UCSD-AML1 (cell line): Measurements from ENCODE around the gene RET.
A peak's percentile ranks its signal among the peaks of the same experiment; 100 is the strongest.

Source experiments
- DNase-seq: peaks from one replicate; lab custom pipeline; 2025; ENCODE audit not compliant: unreplicated experiment; lab: John Stamatoyannopoulos, UW

RET gene

DNA sequence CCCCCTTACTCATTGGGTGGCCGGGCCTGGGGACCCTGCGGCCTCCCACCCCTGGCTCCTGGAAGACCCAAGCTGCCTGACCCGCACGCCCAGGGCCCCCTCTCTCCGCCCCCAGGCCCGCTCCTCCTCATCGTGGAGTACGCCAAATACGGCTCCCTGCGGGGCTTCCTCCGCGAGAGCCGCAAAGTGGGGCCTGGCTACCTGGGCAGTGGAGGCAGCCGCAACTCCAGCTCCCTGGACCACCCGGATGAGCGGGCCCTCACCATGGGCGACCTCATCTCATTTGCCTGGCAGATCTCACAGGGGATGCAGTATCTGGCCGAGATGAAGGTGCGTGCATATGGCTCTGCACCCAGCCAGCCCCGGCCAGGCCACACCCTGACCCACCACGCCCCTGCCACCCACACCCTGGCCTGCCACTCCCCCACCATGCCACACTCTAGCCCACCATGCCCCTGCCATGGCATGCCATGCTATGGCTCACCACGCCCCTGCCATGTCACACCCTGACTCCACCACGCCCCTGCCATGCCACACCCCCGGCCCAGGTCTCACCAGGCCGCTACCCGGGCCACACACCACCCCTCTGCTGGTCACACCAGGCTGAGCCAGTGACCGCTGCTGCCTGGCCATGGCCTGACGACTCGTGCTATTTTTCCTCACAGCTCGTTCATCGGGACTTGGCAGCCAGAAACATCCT, 42.7 kb downstream of the RET start:
- no peak for DNase-seq

DNA sequence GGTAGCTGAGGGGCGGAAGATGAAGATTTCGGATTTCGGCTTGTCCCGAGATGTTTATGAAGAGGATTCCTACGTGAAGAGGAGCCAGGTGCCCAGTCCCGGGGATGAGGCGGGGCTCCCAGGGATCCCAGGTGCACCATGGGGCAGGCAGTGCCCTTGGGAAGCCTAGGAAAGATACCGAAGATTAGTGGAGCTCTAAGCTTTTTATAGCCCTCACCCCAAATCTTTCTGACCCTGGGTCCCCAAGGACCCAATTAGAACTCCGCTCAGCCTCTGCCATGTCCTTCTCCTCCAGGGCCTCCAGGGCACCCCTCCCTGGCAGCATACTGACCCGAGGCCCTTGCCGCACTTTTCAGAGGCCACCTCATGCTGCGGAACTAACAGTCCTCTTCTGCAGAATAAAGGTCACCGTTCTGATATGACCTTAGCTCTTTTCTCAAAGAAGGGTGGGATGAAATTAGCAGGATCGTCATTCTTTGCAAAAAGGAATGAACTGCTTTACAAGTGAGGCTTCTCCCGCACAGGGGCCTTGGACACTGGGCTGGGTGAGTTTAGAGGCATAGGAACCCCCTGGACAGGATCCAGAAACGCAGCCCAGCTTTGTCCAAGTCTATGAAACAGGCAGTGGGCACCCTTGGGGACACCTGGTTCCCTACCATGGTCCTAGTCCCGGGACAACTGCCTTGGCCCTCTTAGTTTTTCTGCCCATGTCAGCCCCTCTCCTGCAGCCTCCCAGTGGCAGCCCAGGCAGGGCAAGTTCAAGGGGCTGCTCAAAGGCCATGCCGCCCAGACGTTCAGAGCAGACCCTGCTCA, 43.5 kb downstream of the RET start:
- no peak for DNase-seq

DNA sequence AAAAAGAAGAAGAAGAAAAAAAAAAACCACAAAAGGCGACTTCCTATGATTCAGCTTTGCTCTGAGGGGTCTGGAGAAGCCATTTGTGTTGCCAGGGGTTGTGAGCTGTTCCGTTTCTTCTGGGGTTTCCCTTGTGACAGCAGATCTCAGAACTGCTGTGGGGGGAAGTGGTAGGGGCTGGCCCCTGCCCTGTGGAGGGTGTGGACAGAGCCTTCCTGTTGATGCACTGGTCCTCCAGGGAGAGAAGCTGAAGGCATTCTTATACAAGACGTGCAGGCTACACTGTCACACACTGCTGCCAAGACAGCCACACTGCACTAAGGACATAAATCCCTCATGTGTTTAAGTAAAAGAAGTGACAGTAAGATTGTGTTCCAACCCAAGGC, 44.1 kb downstream of the RET start:
- DNase-seq = peak; percentile 82

DNA sequence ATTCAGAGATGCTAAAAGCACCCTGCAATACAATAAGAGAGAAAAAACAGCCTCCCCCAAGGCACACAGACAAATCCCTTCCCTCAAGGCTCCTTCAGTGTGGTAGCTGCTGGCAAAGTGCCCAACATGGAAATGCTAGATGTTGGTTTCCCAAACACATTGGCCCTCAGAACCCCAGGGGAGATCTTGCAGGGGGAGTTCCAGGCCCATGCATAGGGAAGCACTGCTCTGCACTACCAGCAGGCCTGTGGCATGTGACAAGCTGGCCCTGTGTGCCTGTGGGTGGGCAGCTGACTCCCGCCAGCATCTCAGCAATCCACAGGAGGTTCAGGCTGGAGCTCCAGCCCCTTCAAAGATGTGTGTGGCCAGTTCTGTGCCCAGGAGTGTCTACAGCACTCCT, 44.6 kb downstream of the RET start:
- peak; percentile 54 for DNase-seq

DNA sequence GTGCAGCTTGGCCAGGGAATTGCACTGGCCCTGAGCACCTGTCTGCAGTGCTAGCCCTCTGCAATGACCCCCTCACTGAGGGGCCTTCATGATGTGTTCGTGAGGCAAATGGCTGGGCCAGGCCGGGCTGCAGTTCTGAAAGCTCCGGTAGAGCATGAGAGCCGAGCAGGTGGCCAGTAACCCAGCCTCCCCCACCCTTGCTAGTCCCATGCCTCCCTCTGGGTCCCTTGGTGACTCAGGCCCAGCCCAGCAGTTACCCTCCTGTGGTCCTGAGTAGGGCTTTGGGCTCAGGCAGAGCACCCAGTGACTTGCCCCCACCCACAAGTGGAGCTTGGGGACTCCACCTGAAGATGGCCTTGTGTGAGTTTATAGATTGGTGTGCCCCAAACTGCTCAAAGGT, 45.2 kb downstream of the RET start:
- no peak for DNase-seq

DNA sequence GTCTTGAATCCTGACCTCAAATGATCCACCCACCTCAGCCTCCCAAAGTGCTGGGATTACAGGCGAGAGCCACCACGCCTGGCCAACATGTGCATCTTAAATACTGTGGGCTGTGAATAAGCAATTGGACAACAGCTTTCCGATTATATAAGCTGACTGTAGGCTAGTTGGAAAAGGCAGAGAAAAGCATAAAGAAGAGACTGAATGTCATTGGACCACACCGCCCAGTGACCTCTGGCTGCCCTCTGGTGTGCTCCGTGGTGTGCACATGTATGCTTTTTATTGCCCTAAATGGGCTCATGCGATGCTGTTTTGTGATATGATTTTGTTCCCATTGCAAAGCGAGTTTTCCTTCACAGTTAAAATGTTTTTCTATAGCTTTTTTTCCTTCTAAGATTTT, 46.0 kb downstream of the RET start:
- no peak for DNase-seq

DNA sequence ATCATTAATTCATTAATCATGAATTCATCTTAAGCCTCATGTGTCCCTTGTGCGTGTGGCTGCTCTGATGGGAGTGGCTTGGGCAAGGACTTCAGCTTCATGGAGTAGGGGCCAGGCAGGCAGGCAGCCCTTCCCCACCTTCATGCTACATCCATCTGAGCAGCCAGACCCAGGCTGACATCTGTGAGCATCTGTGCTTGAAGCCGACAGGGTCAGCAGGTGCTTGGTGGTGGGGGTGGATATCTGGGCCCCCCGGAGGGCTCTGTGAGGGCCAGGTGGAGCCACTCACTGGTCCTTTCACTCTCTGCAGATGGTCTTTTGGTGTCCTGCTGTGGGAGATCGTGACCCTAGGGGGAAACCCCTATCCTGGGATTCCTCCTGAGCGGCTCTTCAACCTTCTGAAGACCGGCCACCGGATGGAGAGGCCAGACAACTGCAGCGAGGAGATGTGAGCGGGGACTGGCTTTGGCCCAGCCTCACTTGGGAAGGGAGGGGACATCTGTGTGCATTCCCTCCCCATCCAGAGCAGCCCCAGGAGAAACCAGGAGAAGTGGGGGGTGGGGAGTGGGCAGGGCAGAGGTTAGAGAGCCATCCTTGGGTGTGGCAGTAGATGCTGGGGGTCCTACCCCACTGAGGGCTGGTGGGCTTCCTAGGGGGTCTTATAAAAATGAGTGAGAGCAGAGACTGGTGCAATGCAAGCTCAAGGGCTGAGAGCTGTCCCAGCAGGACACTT, 46.7 kb downstream of the RET start:
- no peak for DNase-seq

DNA sequence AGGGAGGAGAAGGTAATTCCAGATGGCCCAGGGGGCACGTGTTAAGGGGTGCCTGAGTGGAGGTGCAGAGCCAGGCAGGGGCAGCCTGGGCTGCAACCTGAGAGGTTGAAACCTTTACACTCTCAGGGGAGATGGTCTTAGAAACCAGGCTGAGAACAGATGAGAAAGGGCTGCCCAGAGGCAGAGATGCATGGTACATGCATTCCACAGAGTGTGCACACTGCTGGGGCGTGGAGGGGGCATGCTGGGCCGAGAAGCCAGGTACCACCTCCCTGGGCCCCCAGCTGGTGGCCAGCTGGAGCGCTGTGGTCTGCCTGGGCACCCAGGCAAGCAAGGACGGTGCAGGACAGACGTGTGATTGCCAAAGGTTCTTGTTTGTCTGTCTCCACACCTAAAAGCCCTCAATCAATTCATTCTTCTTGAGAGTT, 47.2 kb downstream of the RET start:
- no peak for DNase-seq

DNA sequence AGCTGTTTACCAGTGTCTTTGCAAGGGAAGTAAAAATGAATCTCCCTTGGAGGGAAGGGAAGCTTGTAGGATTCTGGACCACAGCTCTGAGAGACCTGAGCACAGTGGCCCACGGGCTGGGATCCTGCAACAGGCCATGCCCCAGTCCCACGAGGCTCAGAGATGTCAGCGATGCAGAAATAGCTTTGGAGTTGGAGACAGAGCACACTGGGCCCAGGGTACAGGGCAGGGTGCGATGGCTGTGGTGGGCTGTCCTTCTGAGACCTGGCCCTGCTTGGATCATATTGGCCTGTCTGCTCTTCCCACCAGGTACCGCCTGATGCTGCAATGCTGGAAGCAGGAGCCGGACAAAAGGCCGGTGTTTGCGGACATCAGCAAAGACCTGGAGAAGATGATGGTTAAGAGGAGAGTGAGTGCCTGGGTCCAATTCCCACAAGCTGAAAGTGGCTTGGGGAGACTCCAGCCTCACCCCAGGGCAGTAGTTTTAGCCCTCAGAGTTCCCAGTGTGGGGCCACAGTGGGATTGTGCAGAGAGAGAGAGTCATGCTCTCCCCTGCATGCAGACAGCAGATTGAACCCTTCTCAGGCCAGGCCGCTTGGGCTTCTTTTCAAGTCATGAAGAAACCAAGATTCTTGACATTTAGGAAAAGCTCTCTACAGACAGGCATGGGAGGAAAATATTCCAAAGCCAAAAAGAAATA, 47.9 kb downstream of the RET start:
- no peak for DNase-seq

DNA sequence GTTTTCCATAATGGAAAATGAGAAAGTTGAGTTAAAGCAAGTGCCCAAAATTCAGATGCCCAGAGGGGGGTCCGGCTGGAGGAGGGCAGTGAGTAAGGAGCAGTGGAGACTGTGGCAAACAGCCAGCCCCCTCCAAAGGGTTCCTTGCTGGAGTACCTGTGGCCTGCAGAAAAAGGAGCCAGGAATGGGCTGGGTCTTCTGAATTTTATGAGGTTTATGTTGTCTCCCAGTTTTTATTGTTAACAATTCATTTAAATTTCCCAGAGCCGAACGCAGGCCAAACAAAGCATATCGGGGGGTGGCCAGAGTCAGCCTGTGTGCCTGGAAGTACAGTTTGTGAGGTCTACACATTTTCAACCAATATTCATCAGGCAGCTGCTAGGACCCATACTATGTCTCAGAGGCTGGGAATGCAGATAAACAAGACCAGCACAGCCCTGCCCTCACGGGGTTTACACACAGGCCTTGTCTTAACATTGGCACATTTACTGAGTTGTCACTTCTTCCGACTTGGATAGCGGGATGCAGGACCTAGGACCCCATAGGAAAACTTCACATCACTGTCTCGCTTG, 48.5 kb downstream of the RET start:
- no peak for DNase-seq

DNA sequence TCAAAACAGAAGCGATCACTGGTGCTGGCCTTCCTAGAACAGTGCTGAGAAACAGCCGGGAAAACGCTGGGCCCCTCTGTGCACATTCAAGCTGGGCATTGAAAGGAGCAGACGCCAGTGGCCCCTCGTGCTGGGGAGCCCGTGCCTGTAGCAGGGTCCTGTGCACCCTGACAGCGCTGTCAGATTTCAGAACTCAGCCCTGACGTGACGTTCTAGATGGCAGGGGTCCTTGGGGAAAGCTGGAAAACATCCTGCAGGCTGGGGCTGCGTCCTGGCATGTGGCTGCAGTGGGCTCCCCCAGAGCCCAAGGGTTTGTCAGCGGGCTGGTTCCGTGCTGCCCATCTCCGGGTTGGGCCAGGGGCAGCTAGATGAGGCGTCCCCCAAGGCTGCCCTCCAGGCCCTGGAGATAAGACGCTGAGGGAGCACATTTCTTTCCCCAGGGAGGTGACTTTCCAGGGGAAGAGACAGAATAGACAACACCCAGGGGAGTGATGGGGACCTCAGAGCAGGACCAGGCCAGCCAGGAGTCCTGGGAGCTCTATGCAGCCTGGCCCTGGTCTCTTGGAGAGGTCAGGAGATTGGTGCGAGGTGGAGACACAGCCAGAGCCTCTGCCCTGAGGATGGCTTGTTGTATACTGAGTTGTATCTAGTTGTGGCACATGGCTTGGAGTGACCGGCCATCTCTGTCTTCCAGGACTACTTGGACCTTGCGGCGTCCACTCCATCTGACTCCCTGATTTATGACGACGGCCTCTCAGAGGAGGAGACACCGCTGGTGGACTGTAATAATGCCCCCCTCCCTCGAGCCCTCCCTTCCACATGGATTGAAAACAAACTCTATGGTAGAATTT, 49.2 kb downstream of the RET start:
- DNase-seq = no peak

DNA sequence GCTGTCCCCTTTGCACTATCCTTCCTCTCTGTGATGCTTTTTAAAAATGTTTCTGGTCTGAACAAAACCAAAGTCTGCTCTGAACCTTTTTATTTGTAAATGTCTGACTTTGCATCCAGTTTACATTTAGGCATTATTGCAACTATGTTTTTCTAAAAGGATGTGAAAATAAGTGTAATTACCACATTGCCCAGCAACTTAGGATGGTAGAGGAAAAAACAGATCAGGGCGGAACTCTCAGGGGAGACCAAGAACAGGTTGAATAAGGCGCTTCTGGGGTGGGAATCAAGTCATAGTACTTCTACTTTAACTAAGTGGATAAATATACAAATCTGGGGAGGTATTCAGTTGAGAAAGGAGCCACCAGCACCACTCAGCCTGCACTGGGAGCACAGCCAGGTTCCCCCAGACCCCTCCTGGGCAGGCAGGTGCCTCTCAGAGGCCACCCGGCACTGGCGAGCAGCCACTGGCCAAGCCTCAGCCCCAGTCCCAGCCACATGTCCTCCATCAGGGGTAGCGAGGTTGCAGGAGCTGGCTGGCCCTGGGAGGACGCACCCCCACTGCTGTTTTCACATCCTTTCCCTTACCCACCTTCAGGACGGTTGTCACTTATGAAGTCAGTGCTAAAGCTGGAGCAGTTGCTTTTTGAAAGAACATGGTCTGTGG, 50.0 kb downstream of the RET start:
- no peak for DNase-seq

DNA sequence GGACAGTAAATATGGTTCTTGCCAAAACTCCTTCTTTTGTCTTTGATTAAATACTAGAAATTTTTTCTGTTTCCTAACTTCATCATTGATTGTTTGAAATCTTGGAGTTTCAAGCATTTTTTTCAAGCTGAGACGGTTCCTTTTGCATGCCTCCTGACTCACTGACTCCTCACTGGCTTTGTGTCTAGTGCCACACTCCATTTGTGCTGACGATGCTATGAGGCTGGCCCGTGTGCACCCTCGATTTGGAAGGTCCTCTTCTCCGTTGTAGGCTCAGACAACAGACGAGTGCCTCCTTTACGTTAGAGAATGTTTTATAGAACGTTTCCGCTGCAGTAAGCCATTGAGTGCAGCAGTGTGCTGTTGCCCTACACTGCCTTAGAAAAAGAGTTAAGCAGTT, 50.6 kb downstream of the RET start:
- no peak for DNase-seq

DNA sequence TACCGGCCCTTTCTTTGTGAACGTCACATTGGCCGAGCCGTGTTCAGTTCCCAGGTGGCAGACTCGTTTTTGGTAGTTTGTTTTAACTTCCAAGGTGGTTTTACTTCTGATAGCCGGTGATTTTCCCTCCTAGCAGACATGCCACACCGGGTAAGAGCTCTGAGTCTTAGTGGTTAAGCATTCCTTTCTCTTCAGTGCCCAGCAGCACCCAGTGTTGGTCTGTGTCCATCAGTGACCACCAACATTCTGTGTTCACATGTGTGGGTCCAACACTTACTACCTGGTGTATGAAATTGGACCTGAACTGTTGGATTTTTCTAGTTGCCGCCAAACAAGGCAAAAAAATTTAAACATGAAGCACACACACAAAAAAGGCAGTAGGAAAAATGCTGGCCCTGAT, 51.5 kb downstream of the RET start:
- no peak for DNase-seq

DNA sequence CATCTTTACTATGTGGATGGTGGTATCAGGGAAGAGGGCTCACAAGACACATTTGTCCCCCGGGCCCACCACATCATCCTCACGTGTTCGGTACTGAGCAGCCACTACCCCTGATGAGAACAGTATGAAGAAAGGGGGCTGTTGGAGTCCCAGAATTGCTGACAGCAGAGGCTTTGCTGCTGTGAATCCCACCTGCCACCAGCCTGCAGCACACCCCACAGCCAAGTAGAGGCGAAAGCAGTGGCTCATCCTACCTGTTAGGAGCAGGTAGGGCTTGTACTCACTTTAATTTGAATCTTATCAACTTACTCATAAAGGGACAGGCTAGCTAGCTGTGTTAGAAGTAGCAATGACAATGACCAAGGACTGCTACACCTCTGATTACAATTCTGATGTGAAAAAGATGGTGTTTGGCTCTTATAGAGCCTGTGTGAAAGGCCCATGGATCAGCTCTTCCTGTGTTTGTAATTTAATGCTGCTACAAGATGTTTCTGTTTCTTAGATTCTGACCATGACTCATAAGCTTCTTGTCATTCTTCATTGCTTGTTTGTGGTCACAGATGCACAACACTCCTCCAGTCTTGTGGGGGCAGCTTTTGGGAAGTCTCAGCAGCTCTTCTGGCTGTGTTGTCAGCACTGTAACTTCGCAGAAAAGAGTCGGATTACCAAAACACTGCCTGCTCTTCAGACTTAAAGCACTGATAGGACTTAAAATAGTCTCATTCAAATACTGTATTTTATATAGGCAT, 52.3 kb downstream of the RET start:
- DNase-seq = peak; percentile 44

DNA sequence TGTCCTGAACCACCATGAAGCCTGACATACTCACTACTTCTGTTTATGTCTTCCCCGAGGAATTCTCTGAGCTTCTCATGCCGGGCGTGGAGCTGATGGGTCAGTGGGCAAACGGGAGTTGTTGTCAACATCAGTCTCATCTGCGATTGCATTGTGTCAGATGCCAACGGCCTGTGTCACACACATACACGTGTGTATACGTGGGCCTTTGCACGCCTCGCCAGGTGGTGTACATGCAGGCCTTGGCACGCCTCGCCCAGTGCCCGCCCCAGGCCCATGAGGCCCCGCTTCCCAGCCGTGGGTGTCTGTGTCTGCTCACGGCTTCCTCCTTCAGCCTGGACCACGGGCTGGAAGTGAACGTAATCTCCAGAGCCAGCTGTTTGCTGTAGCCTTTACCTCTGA, 53.9 kb downstream of the RET start:
- no peak for DNase-seq

DNA sequence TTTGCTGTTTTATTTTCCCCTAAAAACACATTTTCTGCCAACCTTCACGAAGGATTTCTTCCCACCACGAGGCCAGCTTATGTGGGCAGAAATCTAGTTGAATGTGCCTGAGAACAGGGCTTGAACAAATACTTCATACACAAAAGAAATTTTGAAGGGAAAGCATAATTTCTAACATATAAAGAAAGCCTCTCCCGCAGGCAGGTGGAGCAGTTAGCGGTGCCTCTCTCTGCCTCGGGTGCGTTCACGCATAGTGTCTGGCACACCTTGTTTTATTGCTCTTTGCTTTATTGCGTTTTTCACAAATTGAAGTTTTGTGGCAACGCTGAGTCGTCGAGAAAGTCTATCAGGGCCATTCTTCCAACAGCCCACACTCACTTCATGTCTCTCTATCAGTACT, 54.4 kb downstream of the RET start:
- DNase-seq = no peak

DNA sequence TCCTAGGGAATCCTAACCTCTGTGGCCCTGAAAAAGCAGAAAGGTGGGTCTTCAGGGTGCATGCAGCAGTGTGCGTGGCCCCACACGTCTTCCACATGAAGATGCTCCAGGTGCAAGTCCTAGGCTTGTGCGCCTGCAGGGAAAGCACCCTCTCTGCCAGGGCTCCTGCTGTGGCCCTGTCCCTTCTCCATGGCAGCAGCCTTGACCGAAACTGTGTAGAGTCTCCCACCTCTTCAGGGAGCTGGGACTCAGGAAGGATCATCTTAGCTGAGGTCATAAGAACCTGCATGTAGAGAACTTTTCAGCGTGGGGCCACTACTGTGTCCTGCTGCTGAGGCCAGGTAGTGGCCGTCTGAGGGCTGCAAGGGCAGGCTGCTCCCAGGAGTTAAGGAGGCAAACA, 55.0 kb downstream of the RET start:
- no peak for DNase-seq
